ENCODE data around the gene BCL11B. TPM values are rescaled to one million over a fixed set of nuclear protein-coding genes. Genes with fewer than 3 reads are reported as not detected.

Gene BCL11B
- total RNA-seq, 2 experiments from 2014 or later = 31.3 to 32.1 TPM

DNA sequence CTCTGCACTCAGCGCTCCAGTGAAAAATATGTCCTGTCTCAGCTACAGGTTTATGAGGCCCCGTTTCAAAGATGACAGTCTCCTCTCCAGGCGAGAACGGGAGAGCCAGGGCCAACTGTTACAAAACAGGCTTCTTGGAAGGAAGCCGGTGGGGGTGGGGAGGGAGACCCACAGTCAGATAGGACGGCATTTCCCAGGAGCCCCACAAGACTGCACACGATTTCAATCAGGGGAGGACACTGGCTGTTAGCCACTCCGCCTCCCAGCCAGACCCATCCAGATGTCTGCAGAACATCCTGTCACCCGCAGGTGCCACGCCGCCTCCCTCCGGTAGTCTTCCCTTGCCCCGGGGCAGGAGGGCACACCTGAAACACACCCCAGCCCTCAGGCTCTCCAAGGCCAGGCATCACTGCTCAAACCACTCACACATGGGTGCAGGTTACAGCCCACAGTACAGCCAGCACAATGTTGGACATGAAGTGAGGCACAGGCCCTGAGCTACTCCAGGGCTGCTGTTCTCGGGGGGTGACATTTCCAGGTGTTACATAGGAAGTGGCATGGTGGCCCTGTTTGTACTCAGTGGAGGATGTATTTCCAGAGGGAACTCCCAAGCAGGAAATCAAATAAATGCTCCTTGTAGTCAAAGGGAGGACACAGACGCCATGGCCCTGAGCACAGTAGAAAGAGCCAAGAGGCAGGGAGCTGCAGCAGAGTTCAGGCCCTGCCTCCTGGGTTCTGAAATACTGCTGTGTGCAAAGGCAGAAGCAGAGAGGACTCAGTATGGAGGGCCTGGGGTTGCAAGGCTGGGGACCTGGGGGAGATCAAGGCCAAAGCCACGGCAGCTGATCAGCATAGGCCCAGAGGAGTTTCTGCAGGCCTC, 138.1 kb downstream of the BCL11B start:
- POLR2A ChIA-PET = no interaction called here
- CTCF ChIA-PET = no interaction called here

DNA sequence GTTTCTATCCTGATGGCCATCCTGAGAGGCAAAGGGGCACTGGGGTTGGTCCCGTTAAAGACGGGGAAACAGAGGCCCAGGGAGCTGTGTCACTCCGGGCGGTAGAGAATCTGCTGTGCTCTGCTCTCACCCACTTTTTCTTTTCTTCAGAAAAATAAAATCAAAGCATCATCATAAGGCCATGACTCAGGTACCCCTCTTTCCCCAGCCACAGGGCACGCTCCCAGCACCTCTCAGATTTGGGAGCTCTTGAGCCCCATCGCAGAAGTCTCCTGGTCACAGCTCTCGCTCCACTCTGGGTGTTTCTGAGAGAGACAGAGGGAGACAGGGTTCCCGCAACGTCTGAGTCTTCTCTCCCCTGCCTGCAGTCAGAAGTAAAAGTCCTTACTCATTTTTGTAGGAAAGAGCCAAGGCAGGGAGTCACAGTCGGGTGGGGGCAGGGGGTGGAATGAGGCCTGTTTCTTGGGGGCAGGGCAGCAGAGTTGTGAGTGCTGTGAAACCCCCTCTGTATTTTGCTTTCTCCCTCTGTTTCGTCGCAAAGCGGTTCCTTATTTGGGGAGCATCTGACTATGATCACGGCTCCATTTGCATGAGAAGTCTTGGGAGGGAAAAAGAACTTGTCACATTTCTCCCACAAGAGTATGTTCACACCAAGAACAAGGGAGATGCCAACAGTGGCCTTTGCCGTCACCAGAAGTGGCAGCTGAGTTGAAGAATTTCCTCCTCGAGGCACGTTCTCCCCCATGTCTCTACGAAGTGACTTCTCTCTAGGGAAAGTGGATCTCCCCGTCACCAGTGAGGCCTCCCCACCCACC, 139.0 kb downstream of the BCL11B start:
- CTCF ChIA-PET = no interaction called here
- POLR2A ChIA-PET = no interaction called here

DNA sequence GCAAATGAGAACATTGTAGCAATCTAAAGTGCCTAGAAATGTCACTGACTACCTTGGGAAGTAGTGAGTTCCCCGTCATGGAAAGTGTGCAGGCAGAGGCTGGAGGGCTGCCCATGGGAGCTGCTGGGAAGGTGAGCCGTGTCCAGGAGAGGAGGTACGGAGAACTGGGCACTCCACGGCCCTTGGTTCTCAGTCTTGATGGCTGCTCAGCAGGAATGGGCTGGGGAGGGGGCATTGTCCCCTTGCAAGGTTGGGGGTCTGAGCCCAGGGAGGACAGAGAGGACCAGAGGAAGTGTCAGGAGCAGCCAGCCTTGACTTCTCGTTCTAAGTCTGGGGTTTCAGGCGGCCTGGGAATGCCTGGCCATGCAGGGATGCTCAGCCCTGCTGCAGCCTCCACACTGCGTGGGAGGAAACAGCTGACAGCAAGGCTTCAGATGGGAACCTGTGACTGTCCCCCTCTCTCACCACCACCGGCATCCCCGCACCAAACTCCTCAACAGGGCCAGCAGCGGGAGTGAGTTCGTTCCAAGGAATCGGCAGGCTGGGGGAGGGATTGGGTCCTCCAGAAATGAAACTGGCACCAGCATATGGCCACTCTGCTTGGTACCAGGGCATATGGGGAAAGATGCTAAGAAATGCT, 140.2 kb downstream of the BCL11B start:
- CTCF ChIA-PET = no interaction called here
- POLR2A ChIA-PET = no interaction called here

DNA sequence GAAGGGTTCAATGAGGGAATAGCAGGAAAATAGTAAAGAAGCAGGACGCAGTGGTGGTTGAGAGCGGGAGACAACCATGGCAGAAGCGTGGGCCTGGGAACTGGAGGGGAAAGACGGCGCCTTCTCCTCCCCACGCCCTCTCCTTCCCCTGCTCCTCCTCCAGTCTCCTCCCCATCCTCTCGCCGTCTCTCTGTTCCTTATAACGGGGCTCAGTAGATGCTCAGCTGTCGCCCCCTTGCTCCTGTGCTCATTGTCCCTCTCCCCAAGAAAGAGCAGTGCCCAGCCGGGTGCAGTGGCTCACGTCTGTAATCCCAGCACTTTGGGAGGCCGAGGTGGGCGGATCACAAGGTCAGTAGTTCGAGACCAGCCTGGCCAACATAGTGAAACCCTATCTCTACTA, 142.0 kb downstream of the BCL11B start:
- ChIA-PET POLR2A (no interaction called here), CTCF (no interaction called here)

- ChIA-PET POLR2A (no interaction called here), CTCF (no interaction called here)
Measured at GRCh38 chr14:99129211-99129696, 142.7 kb downstream of the BCL11B start.

DNA sequence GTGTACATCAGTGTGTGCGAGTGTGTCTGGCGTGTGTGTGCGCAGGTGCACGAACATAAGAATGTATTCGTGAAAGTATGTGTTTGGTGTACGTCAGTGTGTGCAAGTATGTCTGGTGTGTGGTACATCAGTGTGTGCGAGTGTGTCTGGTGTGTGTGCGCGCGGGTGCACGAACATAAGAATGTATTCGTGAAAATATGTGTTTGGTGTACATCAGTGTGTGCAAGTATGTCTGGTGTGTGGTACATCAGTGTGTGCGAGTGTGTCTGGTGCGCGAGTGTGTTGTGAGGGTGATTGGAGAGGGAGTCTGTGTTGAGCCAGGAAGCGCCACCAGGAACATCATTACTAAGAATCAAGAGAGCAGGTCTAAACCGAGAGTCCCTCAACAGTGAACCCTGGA, 143.8 kb downstream of the BCL11B start:
- CTCF ChIA-PET = no interaction called here
- POLR2A ChIA-PET = no interaction called here

DNA sequence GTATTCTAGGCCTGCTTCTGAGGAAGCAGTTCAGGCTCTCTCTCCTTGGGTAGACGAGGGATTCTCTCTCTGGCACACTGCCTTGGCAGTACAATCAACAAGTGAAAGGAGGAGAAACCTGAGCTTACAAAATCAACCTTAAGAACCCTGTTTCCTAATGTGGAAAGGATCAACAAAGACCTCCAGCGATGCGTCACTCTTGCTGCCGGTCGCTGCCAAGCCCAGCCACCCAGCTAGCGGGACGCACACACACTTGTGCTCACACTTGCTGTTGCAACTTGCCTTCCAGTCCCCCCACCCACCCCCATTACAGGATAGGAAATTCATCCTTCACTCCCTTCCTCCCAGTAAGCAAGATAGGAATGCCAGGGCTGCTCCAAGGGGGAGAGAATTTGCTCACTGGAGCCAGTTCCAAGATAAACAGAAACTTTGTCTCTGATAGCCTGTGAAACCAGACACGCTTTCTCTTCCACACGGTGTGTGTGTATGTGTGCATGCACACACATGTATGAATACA, 144.3 kb downstream of the BCL11B start:
- CTCF ChIA-PET = no interaction called here
- POLR2A ChIA-PET = no interaction called here

DNA sequence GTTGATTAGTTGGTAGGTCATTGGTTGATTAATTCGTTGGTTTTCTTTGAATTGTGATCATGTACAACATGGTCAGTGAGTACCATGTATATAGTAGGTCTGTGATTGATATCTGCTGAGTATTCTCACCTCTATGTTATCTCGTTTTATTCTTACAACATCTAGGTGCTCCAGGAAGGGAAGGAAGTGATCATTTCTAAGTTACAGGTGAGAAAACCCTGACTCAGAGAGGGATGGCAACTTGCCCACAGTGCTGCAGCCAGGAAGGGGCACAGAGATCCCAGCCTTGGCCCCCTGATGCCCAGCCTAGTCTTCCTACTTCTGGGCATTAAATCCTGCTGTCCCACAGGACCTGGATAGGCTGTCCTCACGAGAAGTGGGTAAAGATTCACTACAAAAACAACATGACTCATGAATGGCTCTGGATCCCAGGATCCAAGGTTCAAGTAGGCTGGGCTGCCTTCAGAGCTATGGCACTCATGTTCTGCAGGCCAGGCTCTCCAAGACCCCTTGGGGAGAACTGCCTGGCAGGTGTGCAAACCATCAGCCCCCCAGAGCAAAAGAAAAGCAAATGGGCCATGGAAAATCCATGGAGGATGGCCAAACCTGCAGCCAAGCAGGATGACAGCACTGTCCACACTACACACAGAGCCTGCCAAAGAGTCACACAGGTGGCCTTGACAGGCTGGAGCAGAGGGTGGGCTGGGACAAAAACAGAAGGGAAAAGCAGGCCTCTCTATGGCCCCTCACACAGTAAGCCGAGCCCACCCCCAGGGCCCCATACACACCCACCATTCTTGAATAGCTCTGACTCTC, 146.2 kb downstream of the BCL11B start:
- CTCF ChIA-PET = no interaction called here
- POLR2A ChIA-PET = no interaction called here

DNA sequence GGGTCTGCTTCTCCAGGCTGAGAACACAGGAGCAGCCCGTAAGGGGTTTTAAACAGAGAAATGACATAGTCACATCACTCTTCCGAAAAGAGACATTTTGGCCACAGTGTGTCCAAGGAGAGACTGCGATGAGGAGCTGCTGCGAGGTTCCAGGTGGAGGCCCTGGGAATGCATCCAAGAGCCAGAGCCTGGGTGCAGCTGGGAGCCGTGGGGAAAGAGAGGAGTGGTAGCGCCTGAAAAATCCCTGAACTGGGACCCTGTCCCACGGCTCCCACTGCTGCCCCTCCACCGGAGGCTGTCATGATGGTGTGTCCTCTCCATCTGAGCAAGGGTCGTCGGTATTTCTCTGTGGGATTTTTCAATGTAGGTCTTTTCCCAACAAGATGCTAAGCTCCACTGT, 146.9 kb downstream of the BCL11B start:
- CTCF ChIA-PET = no interaction called here

GRCh38 chr14:99124482-99125105, 147.4 kb downstream of the BCL11B start:
- POLR2A ChIA-PET = no interaction called here
- CTCF ChIA-PET = no interaction called here

More for the DNA sequence above, 146.9 kb downstream of the BCL11B start:
- POLR2A ChIA-PET = no interaction called here

- CTCF ChIA-PET = interaction anchor here (0.6 kb wide), 1 partner anchor 324 kb away, joined by 4 read pairs; no protein-coding TSS in a partner anchor
Measured at GRCh38 chr14:99123208-99123870, 148.7 kb downstream of the BCL11B start.

GRCh38 chr14:99122521-99123125, 149.4 kb downstream of the BCL11B start:
- POLR2A ChIA-PET = no interaction called here
- CTCF ChIA-PET = no interaction called here

More at GRCh38 chr14:99123208-99123870, 148.7 kb downstream of the BCL11B start:
- POLR2A ChIA-PET = no interaction called here

GRCh38 chr14:99121319-99121875, 150.6 kb downstream of the BCL11B start:
- POLR2A ChIA-PET = no interaction called here
- CTCF ChIA-PET = no interaction called here

- ChIA-PET POLR2A (no interaction called here), CTCF (no interaction called here)
Measured at GRCh38 chr14:99120526-99121318, 151.3 kb downstream of the BCL11B start.

- POLR2A ChIA-PET = no interaction called here
- CTCF ChIA-PET = no interaction called here
Measured at GRCh38 chr14:99119554-99120525, 152.2 kb downstream of the BCL11B start.

All from activated CD8-positive, alpha-beta memory T cell treated with anti-CD3 and anti-CD28 coated beads for 36 hours (primary cell).